Neural cell (in vitro differentiated cells): ENCODE measurements around the gene RFNG. TPM values are rescaled to one million over a fixed set of nuclear protein-coding genes. Genes with fewer than 3 reads are reported as not detected.

Experiments
- H2AFZ ChIP-seq: fragments of 200-600, 300-800 bp; sonication (generic), shearing (Covaris generic); 2 replicates; pipeline ENCODE4 v1.6.0; 2014; ENCODE audit warnings: low read depth, mild to moderate bottlenecking, antibody characterized with exemption, low read length, moderate library complexity
- H3F3A ChIP-seq: fragments of 200-600 bp; shearing (Covaris generic); 2 replicates; pipeline ENCODE4 v1.6.1; 2016; ENCODE audit warnings: mild to moderate bottlenecking, moderate library complexity, mixed read lengths, antibody characterized with exemption, low read length; ENCODE audit not compliant: insufficient read depth, poor library complexity, severe bottlenecking
- H3K27ac ChIP-seq: fragments of 200-600, 300-800 bp; sonication (generic), shearing (Covaris generic); 2 replicates; pipeline ENCODE4 v1.5.1; 2014; ENCODE audit warnings: mild to moderate bottlenecking, low read length, moderate library complexity
- H3K27me3 ChIP-seq: fragments of 300-800, 200-600 bp; sonication (generic), shearing (Covaris generic); 2 replicates; pipeline ENCODE4 v1.6.0; 2014; ENCODE audit warnings: mild to moderate bottlenecking, low read depth, low read length, moderate library complexity; ENCODE audit not compliant: insufficient read depth
- H3K36me3 ChIP-seq: fragments of 300-800, 200-600 bp; sonication (generic), shearing (Covaris generic); 2 replicates; pipeline ENCODE4 v1.5.1; 2014; ENCODE audit warnings: mild to moderate bottlenecking, antibody characterized with exemption, low read length, moderate library complexity; ENCODE audit not compliant: insufficient read depth
- H3K4me2 ChIP-seq: fragments of 300-800, 200-600 bp; sonication (generic), shearing (Covaris generic); 2 replicates; pipeline ENCODE4 v1.6.0; 2014; ENCODE audit warnings: mild to moderate bottlenecking, low read length
- H3K4me3 ChIP-seq: fragments of 300-800, 200-600 bp; sonication (generic), shearing (Covaris generic); 2 replicates; pipeline ENCODE4 v1.5.1; 2014; ENCODE audit warnings: mild to moderate bottlenecking, low read length, moderate library complexity
- H3K79me2 ChIP-seq: fragments of 200-600 bp; shearing (Covaris generic); replicated peaks from 2 replicates; pipeline ENCODE4 v1.6.0; 2014; ENCODE audit warnings: mild to moderate bottlenecking, low read length, moderate library complexity; ENCODE audit not compliant: insufficient read depth
- H3K9ac ChIP-seq: fragments of 300-800, 200-600 bp; sonication (generic), shearing (Covaris generic); 2 replicates; pipeline ENCODE4 v1.6.1; 2016; ENCODE audit warnings: mild to moderate bottlenecking, low read length, mixed read lengths
- H3K9me2 ChIP-seq: fragments of 200-600 bp; shearing (Covaris generic); 2 replicates; pipeline ENCODE4 v1.6.1; 2016; ENCODE audit warnings: mild to moderate bottlenecking, low read length, mixed read lengths; ENCODE audit not compliant: insufficient read depth
- H3K9me3 ChIP-seq: fragments of 200-600, 300-800 bp; sonication (generic), shearing (Covaris generic); 2 replicates; pipeline ENCODE4 v1.6.1; 2016; ENCODE audit warnings: mild to moderate bottlenecking, mixed run types, low read length, moderate library complexity, mixed read lengths
- H4K20me1 ChIP-seq: fragments of 200-600 bp; shearing (Covaris generic); 2 replicates; pipeline ENCODE4 v1.6.1; 2016; ENCODE audit warnings: mild to moderate bottlenecking, mixed run types; ENCODE audit not compliant: insufficient read depth
- EP300 ChIP-seq: fragments of 450-650 bp; conservative IDR thresholded peaks from 2 replicates; pipeline ENCODE4 v1.6.1; 2014; ENCODE audit warnings: antibody characterized with exemption, mild to moderate bottlenecking, moderate library complexity; ENCODE audit not compliant: poor library complexity, severe bottlenecking
- EZH2 ChIP-seq: fragments of 200-600, 300-800 bp; shearing (Covaris generic), sonication (generic); IDR thresholded peaks from 2 replicates; pipeline ENCODE4 v1.6.1; 2014; ENCODE audit warnings: antibody characterized with exemption, low read length, borderline replicate concordance, mild to moderate bottlenecking; ENCODE audit not compliant: insufficient read depth, poor library complexity, severe bottlenecking
- MXI1 ChIP-seq: fragments of 450-650 bp; conservative IDR thresholded peaks from 2 replicates; pipeline ENCODE4 v1.6.1; 2014; ENCODE audit warnings: antibody characterized with exemption, mild to moderate bottlenecking; ENCODE audit not compliant: poor library complexity, severe bottlenecking
- POLR2AphosphoS5 ChIP-seq: IDR thresholded peaks from 2 replicates; pipeline ENCODE4 v1.6.1; 2012
- RAD21 ChIP-seq: fragments of 450-650 bp; conservative IDR thresholded peaks from 2 replicates; pipeline ENCODE4 v1.6.1; 2014; ENCODE audit warnings: antibody characterized with exemption, mild to moderate bottlenecking, moderate library complexity
- REST ChIP-seq: IDR thresholded peaks from 2 replicates; pipeline ENCODE4 v1.6.1; 2012; ENCODE audit warnings: borderline replicate concordance
- SMC3 ChIP-seq: fragments of 450-650 bp; conservative IDR thresholded peaks from 2 replicates; pipeline ENCODE4 v1.6.1; 2014; ENCODE audit warnings: antibody characterized with exemption, mild to moderate bottlenecking, moderate library complexity; ENCODE audit not compliant: poor library complexity
- TAF1 ChIP-seq: IDR thresholded peaks from 2 replicates; pipeline ENCODE4 v1.6.1; 2012; ENCODE audit warnings: low read depth
- polyA plus RNA-seq: library from polyadenylated mRNA; depleted of rRNA; stranded (reverse); fragments of >200 nt; gene quantifications from 2 replicates; pipeline ENCODE4 v1.2.3, GENCODE V29; 2014
- TF ChIP-seq, protein P1 (sequence below): fragments of 450-650 bp; IDR thresholded peaks from 2 replicates; pipeline ENCODE4 v1.5.1; 2014; ENCODE audit warnings: antibody characterized with exemption, mild to moderate bottlenecking, moderate library complexity; ENCODE audit not compliant: poor library complexity, severe bottlenecking

Gene RFNG
- polyA plus RNA-seq, 1 donor from 2014 or later = 176 TPM

DNA sequence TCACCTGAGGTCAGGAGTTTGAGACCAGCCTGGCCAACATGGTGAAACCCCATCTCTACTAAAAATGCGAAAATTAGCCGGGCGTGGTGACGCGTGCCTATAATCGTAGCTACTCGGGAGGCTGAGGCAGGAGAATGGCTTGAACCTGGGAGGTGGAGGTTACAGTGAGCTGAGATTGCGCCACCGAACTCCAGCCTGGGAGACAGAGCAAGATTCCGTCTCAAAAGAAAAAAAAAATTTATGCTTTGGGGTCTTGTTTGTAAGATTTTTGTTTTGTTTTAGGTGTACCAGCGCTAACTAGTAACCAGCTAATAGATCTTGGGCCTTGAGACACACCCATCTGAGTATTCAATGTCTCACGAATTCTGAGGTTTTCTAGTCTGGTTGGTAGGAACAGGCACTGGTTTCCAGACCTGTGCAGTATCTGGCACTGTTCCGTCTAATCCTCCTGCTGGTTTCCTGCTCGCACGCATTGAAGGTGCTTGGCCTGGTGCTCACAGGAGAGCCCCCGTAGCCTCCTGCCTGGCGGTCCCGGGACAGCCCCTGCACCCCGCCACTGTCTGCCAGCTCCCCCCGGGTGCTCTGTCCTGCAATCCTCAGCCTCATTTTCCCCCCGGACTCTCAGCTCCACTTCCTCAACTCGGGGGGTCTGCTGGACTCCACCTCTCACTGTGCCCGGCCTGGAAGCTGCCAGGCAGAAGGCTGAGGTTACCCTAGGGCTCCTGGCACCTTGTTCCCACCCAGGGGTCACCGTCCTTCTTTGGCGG, 24.6 kb upstream of the RFNG start (continued):
- no peak for TF ChIP-seq MXI1
- TF ChIP-seq POLR2AphosphoS5 = no peak

GRCh38 chr17:82073446-82073845, 21.8 kb upstream of the RFNG start:
- no peaks in the 10 kb centered on the region for H3K9me2 ChIP-seq
- no peak overlapping the region for H3K27ac ChIP-seq
- no peaks in the 10 kb centered on the region for H3K27me3 ChIP-seq
- H3K79me2 ChIP-seq = no peaks in the 10 kb centered on the region
- H3K9ac ChIP-seq = no peak overlapping the region
- H3K9me3 ChIP-seq = no peaks in the 10 kb centered on the region
- H2AFZ ChIP-seq = no peak overlapping the region
- no peak overlapping the region for H3K4me3 ChIP-seq
- no peaks in the 10 kb centered on the region for H3F3A ChIP-seq
- H3K36me3 ChIP-seq = no peaks in the 10 kb centered on the region
- TF ChIP-seq POLR2AphosphoS5 (no peak), EP300 (no peak), RAD21 (no peak), TAF1 (no peak), REST (no peak), EZH2 (no peak), SMC3 (no peak), MXI1 (no peak)
- TF ChIP-seq, protein P1, sequence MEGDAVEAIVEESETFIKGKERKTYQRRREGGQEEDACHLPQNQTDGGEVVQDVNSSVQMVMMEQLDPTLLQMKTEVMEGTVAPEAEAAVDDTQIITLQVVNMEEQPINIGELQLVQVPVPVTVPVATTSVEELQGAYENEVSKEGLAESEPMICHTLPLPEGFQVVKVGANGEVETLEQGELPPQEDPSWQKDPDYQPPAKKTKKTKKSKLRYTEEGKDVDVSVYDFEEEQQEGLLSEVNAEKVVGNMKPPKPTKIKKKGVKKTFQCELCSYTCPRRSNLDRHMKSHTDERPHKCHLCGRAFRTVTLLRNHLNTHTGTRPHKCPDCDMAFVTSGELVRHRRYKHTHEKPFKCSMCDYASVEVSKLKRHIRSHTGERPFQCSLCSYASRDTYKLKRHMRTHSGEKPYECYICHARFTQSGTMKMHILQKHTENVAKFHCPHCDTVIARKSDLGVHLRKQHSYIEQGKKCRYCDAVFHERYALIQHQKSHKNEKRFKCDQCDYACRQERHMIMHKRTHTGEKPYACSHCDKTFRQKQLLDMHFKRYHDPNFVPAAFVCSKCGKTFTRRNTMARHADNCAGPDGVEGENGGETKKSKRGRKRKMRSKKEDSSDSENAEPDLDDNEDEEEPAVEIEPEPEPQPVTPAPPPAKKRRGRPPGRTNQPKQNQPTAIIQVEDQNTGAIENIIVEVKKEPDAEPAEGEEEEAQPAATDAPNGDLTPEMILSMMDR = no peak
- no peaks in the 10 kb centered on the region for H4K20me1 ChIP-seq
- no peak overlapping the region for H3K4me2 ChIP-seq

- Histone ChIP-seq H3K9me3 (no peaks in the 10 kb centered on the region), H3K27ac (no peak overlapping the region), H3K4me3 (no peak overlapping the region), H4K20me1 (no peaks in the 10 kb centered on the region), H3K9me2 (no peaks in the 10 kb centered on the region), H3K27me3 (no peaks in the 10 kb centered on the region), H3K79me2 (no peaks in the 10 kb centered on the region), H3K36me3 (no peaks in the 10 kb centered on the region), H3K4me2 (no peak overlapping the region), H3F3A (no peaks in the 10 kb centered on the region), H2AFZ (no peak overlapping the region), H3K9ac (no peak overlapping the region)
- TF ChIP-seq SMC3 = no peak
- no peak for TF ChIP-seq RAD21
- TF ChIP-seq REST = no peak
- TF ChIP-seq POLR2AphosphoS5 = no peak
- TF ChIP-seq MXI1 = no peak
- no peak for TF ChIP-seq TAF1
- TF ChIP-seq, protein P1 = no peak
- no peak for TF ChIP-seq EZH2
- TF ChIP-seq EP300 = no peak
These were observed 21.2 kb upstream of the RFNG start for GRCh38 chr17:82072827-82073226.
